Large intestine (tissue), 3 donors: ENCODE data around the gene IL17REL. TPM values are rescaled to one million over a fixed set of nuclear protein-coding genes. Genes with fewer than 3 reads are reported as not detected.
"Not testable (repeated sequence)": the region's sequence is repeated elsewhere in the genome, so short reads cannot be mapped to it uniquely, and the experiment has no call there.

ENCODE experiments used
- DNase-seq, 2 donors: peaks; one replicate each; pipeline versions ENCODE4 v3.0.0 to v3.0.0-alpha.2; 2013
- H3K27ac ChIP-seq: one replicate; pipeline ENCODE4 v1.5.1; 2013; ENCODE audit warnings: low read length
- H3K27me3 ChIP-seq: 2 replicates; pipeline ENCODE4 v1.6.1; 2013; ENCODE audit warnings: low read length; ENCODE audit not compliant: control insufficient read depth, insufficient read depth
- H3K36me3 ChIP-seq: 2 replicates; pipeline ENCODE4 v1.6.1; 2013; ENCODE audit warnings: low read length; ENCODE audit not compliant: control insufficient read depth, insufficient read depth
- H3K4me1 ChIP-seq: one replicate; pipeline ENCODE4 v1.6.1; 2013; ENCODE audit warnings: low read length; ENCODE audit not compliant: control insufficient read depth, insufficient read depth
- H3K4me3 ChIP-seq: one replicate; pipeline ENCODE4 v1.5.1; 2013; ENCODE audit warnings: low read length
- H3K9me3 ChIP-seq: one replicate; pipeline ENCODE4 v1.6.1; 2013; ENCODE audit warnings: mild to moderate bottlenecking, low read depth, low read length, moderate library complexity; ENCODE audit not compliant: control insufficient read depth
- WGBS: methylation state at CpG from one replicate; pipeline ENCODE4 v1.1.5; 2013; ENCODE audit warnings: low lambda C conversion rate; ENCODE audit not compliant: insufficient coverage; 5-methylcytosine and 5-hydroxymethylcytosine counted together
- polyA plus RNA-seq: library from polyadenylated mRNA; unstranded; fragments of 120-200 nt; gene quantifications from one replicate; pipeline ENCODE4 v1.2.1, GENCODE V29; 2013

IL17REL gene
- polyA plus RNA-seq, 1 donor, result 0.31 TPM

DNA sequence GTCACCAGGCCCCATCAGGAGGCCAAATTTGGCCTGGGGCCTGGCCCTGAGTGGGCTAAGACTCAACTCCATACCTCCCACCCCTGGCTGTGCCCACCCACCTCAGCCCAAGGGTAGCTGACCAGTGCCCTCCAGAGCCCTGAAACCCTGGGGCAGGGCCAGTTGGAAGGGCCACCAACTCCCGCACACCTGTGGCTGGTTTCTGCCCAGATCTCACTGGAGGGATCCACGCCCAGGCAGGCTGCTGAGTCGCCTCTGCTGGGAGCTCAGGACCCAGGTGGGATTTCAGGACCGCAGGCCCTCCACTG is 60.9 kb downstream of the IL17REL start:
- Histone ChIP-seq H3K4me3 (no peak overlapping the region), H3K27ac (peak overlapping the region; percentile 95), H3K9me3 (no peaks in the 10 kb centered on the region), H3K36me3 (no peaks in the 10 kb centered on the region), H3K27me3 (no peaks in the 10 kb centered on the region), H3K4me1 (peaks cover 81% of the 10 kb centered on the region)
- no peak for DNase-seq
- WGBS, result no CpG with 5 or more reads among the region's 4 CpGs

DNA sequence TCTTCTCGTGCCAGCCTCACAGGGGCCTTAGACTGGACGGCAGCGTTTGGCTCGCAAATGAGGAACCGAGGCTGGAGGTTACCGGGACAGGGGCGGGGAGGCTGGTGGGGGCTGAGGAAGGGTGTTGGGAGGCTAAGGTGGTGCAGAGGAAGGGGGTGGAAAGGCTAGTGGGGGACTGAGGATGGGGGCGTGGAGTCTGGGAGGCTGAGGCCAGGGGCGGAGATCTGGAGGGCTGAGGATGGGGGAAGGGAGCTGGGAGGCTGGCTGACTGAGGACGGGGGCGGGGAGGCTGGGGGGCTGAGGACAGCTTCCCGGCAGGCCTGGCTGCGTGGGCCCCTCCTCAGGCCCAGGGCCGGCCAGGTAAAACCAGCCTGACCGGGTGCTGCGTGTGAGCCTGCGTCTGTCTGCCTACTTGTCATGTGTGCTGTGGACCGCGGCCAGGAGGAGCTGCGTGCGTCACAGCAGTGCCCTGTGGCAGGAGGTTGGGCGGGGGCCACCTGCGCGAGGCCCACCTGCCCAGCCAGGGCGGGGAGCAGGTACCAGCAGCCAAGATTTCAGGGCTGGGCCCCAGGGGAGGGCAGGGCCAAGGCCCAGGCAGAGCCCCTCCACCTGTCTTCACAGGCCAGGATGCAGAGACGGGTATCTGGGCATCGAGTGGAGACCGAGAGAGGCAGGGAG is 61.4 kb downstream of the IL17REL start:
- 52% methylated on average over 2 of the region's 28 CpGs for WGBS
- Histone ChIP-seq H3K27me3 (no peaks in the 10 kb centered on the region), H3K4me1 (peaks cover 85% of the 10 kb centered on the region), H3K27ac (peak overlapping the region; percentile 95), H3K36me3 (no peaks in the 10 kb centered on the region), H3K9me3 (no peaks in the 10 kb centered on the region), H3K4me3 (no peak overlapping the region)
- DNase-seq, result peak; percentile 93 to 97

DNA sequence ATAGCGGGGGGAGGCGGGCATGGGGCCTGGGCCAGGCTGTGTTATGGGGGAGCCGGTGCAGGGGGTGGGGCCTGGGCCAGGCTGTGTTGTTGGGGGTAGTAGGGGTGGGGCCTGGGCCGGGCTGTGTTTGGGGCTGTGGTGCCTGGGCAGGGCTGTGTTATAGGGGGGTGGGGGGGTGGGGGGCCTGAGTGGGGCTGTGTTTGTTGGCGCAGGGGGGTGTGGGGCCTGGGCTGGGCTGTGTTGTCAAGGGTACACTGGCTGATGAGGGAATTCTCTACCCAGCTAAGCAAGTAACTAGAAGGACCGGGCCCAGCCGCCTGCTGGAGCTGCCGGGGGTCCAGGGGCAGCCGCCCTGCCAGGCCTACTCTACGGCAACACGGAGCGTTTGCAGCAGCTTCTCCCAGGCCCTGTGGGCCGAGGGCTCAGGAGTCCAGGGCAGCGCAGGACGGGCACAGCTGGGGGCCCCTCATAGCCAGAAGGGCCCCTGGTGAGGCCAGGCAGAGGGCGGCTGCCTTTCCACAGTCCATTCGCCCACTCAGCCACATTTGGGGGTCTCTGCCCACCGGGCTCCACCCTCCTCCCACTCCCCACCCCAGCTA is 62.1 kb downstream of the IL17REL start:
- no CpG with 5 or more reads among the region's 18 CpGs for WGBS
- Histone ChIP-seq H3K27ac (peak overlapping the region; percentile 95), H3K4me3 (no peak overlapping the region), H3K36me3 (no peaks in the 10 kb centered on the region), H3K9me3 (no peaks in the 10 kb centered on the region), H3K27me3 (no peaks in the 10 kb centered on the region), H3K4me1 (peaks cover 82% of the 10 kb centered on the region)
- DNase-seq, result peak in 1 of 2 donors; percentile 61

DNA sequence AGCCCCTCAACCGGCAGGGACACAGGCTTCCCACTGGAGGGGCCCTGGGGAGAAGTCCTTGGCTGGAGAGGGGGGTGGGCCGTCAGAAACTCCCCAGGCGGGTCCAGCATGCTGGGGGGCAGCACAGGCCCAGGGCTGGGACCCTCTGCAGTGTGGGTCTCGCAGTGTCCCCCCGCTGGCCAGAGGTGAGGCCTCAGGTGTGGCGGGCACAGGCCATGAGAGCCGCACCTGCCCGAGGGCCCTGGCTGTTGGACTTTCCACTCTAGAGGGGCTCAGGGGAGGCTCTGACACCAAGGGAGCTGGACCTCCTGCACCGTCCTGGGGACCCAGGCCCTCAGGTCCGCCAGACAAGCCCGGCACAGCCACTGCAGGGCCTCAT is 62.7 kb downstream of the IL17REL start:
- peaks cover 78% of the 10 kb centered on the region for H3K4me1 ChIP-seq

DNA sequence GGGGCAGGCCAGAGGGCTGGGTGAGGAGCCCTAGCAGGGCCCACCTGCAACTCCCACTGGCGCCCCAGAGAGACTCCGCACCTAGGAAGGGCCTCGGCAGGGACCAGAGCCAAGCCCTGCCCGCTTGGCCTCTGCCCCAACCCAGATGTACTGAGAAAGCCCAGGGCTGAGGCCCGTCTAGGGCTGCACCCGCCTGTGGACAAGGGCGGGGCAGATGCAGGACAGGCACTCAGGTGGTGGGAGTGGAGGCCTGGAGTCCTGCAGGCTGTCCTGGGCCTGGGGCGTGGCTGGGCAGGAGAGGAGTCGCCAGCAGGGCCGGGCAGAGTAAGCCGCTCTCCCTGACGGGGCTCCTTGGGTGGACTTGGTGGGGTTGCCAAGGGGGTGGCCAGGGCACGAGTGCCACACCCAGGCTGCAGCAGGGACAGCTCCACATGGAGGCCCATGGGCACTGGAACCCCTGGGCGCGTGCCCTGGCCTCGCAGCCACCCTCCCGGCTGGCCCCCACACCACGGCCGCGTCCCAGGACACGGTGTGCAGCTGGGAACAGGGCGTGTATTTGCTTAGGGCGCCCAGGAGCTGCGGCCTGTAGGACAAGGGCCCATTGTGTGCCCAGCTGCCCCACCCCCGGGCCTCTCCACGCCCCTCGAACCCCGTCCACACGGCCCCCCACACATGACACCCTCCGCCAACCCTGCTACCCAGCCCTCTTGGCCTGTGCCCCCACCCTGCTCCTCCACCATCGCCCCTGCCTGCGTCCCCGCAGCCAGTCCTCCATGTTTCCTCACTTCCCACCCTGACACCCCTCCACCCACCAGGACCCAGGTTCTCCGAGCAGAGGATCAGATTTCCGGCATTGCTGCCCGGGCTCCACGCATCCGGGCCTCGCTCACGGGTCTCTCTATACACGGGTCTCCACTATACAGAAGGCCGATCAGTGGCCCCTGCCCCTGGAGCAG is 63.3 kb downstream of the IL17REL start:
- peak; percentile 89 to 93 for DNase-seq
- Histone ChIP-seq H3K4me3 (peak overlapping the region; percentile 38), H3K4me1 (peaks cover 74% of the 10 kb centered on the region), H3K36me3 (no peaks in the 10 kb centered on the region), H3K9me3 (no peaks in the 10 kb centered on the region), H3K27ac (peak overlapping the region; percentile 96), H3K27me3 (no peaks in the 10 kb centered on the region)
- WGBS, result no CpG with 5 or more reads among the region's 42 CpGs

More for the DNA sequence above, 62.7 kb downstream of the IL17REL start:
- Histone ChIP-seq H3K36me3 (no peaks in the 10 kb centered on the region), H3K9me3 (no peaks in the 10 kb centered on the region), H3K27me3 (no peaks in the 10 kb centered on the region), H3K4me3 (no peak overlapping the region), H3K27ac (peak overlapping the region; percentile 96)
- peak in 1 of 2 donors; percentile 63 for DNase-seq
- no CpG with 5 or more reads among the region's 11 CpGs for WGBS

DNA sequence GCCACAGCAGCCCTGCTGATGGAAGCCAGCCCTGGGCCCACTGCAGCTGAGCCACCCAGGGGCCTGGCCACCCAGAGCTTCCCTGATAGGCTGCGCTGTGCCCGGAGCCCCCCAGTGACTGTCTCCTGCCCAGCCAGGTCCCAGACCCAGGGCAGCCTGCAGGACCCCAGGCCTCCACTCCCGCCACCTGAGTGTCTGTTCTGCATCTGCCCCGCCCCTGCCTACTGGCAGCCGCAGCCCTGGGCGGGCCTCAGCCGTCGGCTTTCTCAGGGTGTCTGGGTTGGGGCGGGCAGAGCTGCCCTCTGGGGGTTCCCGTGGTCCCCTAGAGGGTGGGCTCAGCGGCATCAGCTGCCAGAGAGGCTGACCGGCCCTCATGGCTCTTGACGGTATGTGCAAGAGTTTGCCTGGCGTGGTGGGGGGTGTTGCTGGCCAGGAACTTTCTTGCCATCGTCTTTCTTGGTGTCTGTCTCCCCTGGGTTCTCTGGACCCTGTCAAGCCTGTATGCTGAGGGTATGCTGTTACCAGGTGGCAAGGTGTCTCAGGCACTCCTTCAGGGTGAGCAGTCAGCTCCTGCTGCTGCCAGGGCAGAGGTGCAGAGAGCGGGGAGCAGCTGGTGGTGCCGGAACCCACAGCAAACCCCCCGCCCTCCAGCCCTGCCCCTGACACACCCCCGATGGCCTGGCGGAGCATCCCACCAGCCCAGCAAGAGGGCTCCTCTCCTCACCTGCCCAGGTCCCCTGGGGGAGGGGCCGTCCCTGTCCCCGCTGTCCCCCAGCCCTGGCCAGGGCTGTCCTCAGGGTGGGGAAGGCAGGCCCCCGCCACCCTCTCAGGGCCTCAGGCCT is 64.2 kb downstream of the IL17REL start:
- H3K9me3 ChIP-seq, result no peaks in the 10 kb centered on the region
- no CpG with 5 or more reads among the region's 23 CpGs for WGBS
- H3K4me3 ChIP-seq, result peak overlapping the region; percentile 38
- DNase-seq, result peak in 1 of 2 donors; percentile 75
- H3K27ac ChIP-seq, result peak overlapping the region; percentile 96
- no peaks in the 10 kb centered on the region for H3K36me3 ChIP-seq
- H3K4me1 ChIP-seq, result peaks cover 67% of the 10 kb centered on the region
- H3K27me3 ChIP-seq, result no peaks in the 10 kb centered on the region

DNA sequence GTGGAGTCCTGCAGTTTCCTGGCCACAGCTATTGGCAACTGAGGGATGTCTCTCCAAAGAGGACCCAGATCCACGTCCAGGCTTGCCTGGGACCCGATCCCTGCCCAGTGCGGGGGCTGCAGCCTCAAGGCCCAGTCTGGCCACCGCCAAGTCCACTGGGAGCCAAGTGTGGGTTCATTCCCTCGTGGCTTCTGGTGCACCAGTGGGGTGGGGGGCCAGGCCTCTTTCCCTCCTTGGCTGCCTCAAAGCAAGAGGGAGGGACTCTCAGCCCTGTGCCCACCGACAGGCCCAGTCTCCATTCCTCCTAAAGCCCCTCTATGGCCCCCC is 65.3 kb downstream of the IL17REL start:
- Histone ChIP-seq H3K4me3 (no peak overlapping the region), H3K27me3 (no peaks in the 10 kb centered on the region), H3K9me3 (no peaks in the 10 kb centered on the region), H3K27ac (peak overlapping the region; percentile 96), H3K4me1 (peaks cover 57% of the 10 kb centered on the region), H3K36me3 (no peaks in the 10 kb centered on the region)
- DNase-seq, result no peak
- no CpG with 5 or more reads among the region's 6 CpGs for WGBS

DNA sequence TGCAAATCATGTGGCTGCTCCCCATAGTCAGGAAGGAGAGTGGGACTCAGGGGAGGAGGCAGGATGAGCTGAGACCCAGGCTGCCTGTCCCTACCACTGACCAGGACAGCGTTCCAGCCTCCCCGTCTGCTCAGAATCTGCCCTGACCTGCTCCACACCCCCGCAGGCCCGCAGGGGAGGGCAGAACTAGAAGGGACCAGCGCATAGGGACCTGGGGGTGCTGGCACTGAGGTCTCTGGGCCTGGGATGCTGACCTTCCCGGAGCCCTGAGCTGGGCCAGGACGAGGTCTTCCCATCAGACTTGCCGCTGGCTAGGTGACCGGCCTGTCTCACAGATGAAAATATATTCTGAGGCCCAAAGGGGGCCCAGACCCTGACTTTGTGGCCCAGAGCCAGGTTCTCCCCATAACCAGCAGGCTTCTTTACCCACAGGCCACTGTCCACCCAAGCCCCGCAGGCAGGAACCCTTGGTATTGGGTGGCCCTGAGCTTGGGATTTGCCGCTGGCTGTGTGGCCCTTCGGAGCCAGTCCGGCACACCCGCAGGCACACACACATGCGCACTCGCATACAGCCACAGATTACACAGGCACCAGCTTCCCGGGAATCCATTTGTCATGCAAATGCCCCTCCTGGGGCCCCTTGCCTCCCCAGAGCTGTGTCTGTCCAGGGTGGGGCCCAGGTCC is 65.8 kb downstream of the IL17REL start:
- Histone ChIP-seq H3K36me3 (no peaks in the 10 kb centered on the region), H3K27ac (peak overlapping the region; percentile 96), H3K4me3 (no peak overlapping the region), H3K4me1 (peaks cover 52% of the 10 kb centered on the region), H3K27me3 (no peaks in the 10 kb centered on the region), H3K9me3 (no peaks in the 10 kb centered on the region)
- DNase-seq, result peak in 1 of 2 donors; percentile 82
- no CpG with 5 or more reads among the region's 17 CpGs for WGBS

DNA sequence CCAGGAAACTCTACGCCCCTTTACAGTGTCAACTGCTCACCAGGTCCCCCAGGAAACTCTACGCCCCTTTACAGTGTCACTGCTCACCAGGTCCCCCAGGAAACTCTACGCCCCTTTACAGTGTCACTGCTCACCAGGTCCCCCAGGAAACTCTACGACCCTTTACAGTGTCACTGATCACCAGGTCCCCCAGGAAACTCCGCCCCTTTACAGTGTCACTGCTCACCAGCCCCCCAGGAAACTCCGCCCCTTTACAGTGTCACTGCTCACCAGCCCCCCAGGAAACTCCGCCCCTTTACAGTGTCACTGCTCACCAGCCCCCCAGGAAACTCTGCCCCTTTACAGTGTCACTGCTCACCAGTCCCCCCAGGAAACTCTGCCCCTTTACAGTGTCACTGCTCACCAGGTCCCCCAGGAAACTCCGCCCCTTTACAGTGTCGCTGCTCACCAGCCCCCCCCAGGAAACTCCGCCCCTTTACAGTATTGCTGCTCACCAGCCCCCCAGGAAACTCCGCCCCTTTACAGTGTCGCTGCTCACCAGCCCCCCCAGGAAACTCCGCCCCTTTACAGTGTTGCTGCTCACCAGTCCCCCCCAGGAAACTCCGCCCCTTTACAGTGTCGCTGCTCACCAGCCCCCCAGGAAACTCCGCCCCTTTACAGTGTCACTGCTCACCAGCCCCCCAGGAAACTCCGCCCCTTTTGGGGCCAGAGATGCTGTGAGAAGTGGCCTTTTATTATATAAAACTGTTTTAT is 67.3 kb downstream of the IL17REL start:
- DNase-seq, H3K4me3 ChIP-seq, H3K27me3 ChIP-seq, H3K9me3 ChIP-seq, H3K36me3 ChIP-seq, H3K27ac ChIP-seq: not testable (repeated sequence)
- peaks cover 38% of the 10 kb centered on the region for H3K4me1 ChIP-seq
- no CpG with 5 or more reads among the region's 17 CpGs for WGBS
